ENCODE data around the gene PLEKHJ1. TPM values are rescaled to one million over a fixed set of nuclear protein-coding genes. Genes with fewer than 3 reads are reported as not detected.

Gene PLEKHJ1
- total RNA-seq, 1 experiment from 2014 or later: 79.5 TPM

GRCh38 chr19:2270157-2270422, 34.0 kb upstream of the PLEKHJ1 start:
- DNase-seq (ENCODE audit: low read depth): no peak

GRCh38 chr19:2269244-2270156, 33.4 kb upstream of the PLEKHJ1 start:
- DNase-seq (ENCODE audit: low read depth): peak; percentile 94

GRCh38 chr19:2268861-2269243, 32.7 kb upstream of the PLEKHJ1 start:
- no peak for DNase-seq (ENCODE audit: low read depth)

DNA sequence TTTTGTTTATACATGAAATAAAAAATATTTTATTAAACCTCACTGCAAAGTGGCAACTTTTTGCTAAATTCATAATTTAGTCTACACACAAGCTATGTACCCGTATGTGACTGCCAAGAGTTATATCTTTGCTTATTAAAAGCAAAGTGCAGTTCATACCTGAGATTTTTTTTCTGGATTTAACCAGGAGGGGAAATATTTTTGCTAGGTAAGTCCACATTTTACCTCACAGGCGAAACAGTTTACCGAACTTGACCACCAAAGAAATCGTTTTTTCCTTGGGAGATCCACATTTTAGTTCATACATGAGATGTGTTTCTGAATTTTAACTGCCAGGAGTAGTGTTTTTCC, 32.3 kb upstream of the PLEKHJ1 start:
- no peak for DNase-seq (ENCODE audit: low read depth)

- DNase-seq (ENCODE audit: low read depth): peak; percentile 68
Observed at GRCh38 chr19:2266183-2266993, 30.3 kb upstream of the PLEKHJ1 start.

- peak; percentile 44 for DNase-seq (ENCODE audit: low read depth)
Observed at GRCh38 chr19:2261438-2262172, 25.5 kb upstream of the PLEKHJ1 start.

- peak; percentile 72 for DNase-seq (ENCODE audit: low read depth)
Observed at GRCh38 chr19:2260341-2260805, 24.2 kb upstream of the PLEKHJ1 start.

GRCh38 chr19:2259336-2259735, 23.2 kb upstream of the PLEKHJ1 start:
- peak; percentile 31 for DNase-seq (ENCODE audit: low read depth)

- DNase-seq (ENCODE audit: low read depth): no peak
Observed at GRCh38 chr19:2255982-2256685, 20.0 kb upstream of the PLEKHJ1 start, which contains the start of gene JSRP1. TSS of gene JSRP1 (minus strand) at chr19:2256417. CDS start at chr19:2255314, 1,103 bp downstream.

DNA sequence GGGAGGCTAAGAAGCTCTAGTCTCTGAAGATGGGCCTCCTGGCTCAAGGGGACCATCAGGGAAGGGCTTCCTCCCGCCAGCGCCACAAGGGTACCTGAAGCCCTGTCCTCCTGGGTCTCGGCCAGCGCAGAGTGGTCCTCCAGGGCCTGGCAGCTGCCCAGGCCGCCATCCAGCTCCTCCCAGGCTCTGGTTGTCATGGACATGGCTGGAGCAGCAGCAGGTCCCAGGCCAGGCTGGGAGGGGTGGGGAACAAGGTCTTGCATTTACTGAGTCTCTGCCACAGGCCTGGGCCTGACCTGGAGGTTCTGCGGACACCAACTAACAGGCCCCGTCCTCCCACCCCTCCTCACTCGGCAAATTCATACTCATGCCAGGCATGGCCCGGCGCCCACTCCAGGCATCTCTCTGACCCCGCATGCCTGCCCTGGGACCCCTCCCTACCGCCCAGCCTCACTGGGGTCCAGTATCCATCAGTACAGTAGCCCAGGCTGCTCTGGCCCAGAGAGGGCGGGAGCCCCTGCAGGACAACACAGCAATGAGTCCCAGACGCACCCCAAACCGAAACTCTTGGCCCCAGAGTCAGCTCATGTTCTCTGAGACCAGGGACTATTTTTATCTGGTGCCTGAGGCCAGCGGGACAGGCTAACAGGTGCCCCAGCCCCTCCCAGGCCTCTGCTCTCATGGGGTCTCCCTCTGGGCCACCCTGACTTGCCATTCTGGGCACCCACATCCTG, 19.1 kb upstream of the PLEKHJ1 start:
- DNase-seq (ENCODE audit: low read depth): no peak

DNA sequence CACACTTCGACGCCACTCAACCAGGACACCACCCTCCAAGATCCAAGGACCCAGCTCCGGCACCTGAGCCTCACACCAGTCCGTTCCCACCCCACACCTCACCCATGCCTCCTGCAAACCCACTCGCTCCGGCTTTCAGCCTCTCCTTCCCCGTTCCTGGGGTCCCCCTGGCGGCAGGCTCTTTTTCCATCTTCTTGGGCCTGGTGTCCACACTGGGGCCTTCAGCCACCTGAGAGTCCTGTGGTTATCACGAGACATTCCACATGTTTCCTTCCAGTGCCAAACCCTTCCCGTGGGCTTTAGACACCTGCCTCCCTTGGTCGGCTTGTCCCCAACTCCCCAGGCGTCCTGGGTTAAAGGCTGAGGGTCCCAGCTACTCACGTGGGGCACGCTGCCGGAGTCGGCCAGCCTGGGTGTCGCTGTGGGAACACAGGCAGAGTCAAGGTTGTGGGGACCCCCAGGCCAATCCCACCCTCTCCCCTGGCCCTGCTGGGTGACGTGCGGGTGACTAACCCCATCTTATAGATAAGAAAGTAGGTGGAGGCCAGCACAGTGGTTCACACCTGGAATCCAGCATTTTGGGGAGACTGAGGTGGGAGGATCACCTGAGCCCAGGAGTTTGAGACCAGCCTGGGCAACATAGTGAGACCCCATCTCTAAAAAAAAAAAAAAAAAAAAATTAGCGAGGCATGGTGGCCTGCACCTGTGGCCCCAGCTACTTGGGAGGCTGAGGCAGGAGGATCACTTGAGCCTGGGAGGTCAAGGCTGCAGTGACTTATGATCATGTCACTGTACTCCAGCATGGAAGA, 18.1 kb upstream of the PLEKHJ1 start:
- DNase-seq (ENCODE audit: low read depth): no peak

DNA sequence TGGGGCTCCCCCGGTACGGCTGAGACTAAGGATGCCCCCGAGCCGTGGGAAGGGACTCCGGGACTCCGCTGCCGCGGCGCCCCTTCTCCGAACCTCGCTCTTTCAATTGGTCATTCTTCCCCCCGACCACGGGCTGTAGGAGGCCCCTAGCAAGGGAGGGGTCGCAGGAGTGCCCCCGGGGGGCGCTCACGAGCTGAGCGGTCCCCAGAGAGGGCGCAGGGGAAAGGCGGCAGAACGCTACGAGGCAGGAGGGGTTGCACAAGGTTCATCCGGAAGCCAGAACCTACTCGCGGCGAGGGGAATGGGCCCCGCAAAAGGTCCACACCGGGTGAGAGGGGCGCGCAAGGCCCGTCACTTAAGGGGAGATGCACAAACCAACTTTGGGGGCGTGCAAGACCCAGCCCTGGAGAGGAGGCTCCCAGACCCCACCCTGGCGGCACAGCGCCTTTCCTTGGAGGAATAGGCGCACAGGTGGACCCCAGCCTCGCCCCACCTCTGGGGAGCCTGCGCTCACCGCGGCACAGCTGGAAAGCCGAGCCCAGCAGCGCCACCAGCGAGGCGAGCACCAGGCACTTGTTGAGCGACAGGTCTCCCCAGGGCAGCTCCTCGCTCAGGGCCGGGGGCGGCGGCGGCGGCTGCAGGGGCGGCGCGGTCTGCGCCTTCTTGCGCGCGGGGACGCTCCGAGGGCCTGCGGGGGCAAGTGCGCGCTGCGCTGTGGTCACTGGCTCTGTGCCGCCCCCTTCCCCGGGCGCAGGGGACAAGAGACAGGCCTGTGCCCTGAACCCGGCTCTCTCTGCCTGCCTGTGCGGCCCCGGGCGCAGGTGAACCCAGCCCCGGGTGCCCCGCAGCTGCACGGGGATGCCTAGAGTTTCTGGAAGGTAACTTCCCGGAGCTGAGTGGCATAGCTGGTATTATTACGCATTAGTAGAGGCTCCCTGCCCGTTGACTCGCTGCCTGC, 17.3 kb upstream of the PLEKHJ1 start:
- no peak for DNase-seq (ENCODE audit: low read depth)

GRCh38 chr19:2252797-2253105, 16.6 kb upstream of the PLEKHJ1 start:
- no peak for DNase-seq (ENCODE audit: low read depth)

DNA sequence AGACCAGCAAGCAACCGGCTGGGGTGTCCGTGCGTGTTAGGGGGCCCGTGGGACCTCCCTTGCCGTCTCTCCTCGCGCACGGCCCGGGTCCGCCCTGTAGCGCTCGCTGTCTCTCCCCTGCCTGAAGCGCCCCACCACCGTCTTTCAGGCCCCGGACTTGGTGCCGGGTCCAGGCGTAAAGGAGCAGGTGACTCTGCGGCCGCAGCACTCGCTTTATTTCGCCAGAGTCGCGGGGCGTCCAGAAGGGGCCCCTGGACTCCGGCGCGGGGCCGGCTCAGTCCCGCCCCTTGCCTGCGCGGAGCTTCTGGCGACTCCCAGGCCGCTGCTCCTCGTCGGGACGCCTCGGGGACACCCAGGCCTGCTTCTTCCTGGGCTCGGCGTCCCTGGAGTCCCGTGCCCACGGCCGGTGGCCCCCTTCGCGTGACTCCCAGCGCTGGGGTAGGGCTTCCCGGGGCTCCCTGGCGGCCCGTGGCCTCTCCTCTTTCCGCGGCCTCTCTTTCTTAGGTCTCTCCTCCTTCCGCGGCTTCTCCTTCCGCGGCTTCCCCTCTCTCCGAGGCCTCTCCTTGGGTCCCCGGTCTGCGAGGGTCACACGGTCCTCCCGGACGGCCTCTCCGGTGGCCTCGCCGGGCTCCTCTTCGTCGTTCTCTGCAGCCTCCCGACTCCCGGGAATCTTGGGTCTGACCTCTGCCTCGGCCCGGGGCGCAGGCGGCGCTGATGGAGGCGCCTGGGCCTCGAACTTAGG, 16.1 kb upstream of the PLEKHJ1 start:
- DNase-seq (ENCODE audit: low read depth): no peak

GRCh38 chr19:2251106-2252054, 15.3 kb upstream of the PLEKHJ1 start:
- DNase-seq (ENCODE audit: low read depth): no peak

- no peak for DNase-seq (ENCODE audit: low read depth)
Observed at GRCh38 chr19:2250766-2251105, 14.6 kb upstream of the PLEKHJ1 start.

Measured in M059J (cell line).